HG03354 (cell line): ENCODE results near the gene ACAD10.
A peak's percentile ranks its signal among the peaks of the same experiment; 100 is the strongest.

Experiments used
- ATAC-seq: cut with Tn5 transposase; IDR thresholded peaks from one replicate; pipeline ENCODE4 v1.9.1; 2021; ENCODE audit warnings: mild to moderate bottlenecking; ENCODE audit not compliant: unreplicated experiment, poor library complexity, severe bottlenecking

ACAD10 gene

GRCh38 chr12:111768159-111768895, 82.5 kb downstream of the ACAD10 start:
- no peak for ATAC-seq

GRCh38 chr12:111769599-111769998, 83.7 kb downstream of the ACAD10 start:
- no peak for ATAC-seq

GRCh38 chr12:111773801-111774551, 88.1 kb downstream of the ACAD10 start:
- ATAC-seq, result no peak

- ATAC-seq, result peak; percentile 71
These were observed 89.6 kb downstream of the ACAD10 start for GRCh38 chr12:111775205-111776193.

- ATAC-seq, result no peak
These were observed 91.0 kb downstream of the ACAD10 start for GRCh38 chr12:111776836-111777344.

- ATAC-seq, result no peak
These were observed 91.6 kb downstream of the ACAD10 start for GRCh38 chr12:111777345-111778045.

- no peak for ATAC-seq
These were observed 94.3 kb downstream of the ACAD10 start for GRCh38 chr12:111780166-111780565.

- no peak for ATAC-seq
These were observed 94.8 kb downstream of the ACAD10 start for GRCh38 chr12:111780615-111781014.

- ATAC-seq, result no peak
These were observed 95.3 kb downstream of the ACAD10 start for GRCh38 chr12:111781085-111781658.

- ATAC-seq, result no peak
These were observed 97.2 kb downstream of the ACAD10 start for GRCh38 chr12:111783046-111783445.

GRCh38 chr12:111784953-111785352, 99.1 kb downstream of the ACAD10 start:
- no peak for ATAC-seq

- ATAC-seq, result no peak
These were observed 99.8 kb downstream of the ACAD10 start for GRCh38 chr12:111785651-111786050.

- ATAC-seq, result no peak
These were observed 102.4 kb downstream of the ACAD10 start for GRCh38 chr12:111788178-111788654.

GRCh38 chr12:111789779-111790178, 103.9 kb downstream of the ACAD10 start:
- ATAC-seq, result no peak

GRCh38 chr12:111791507-111791906, 105.7 kb downstream of the ACAD10 start:
- no peak for ATAC-seq

GRCh38 chr12:111792155-111792855, 106.5 kb downstream of the ACAD10 start:
- ATAC-seq, result no peak

- ATAC-seq, result no peak
These were observed 107.0 kb downstream of the ACAD10 start for GRCh38 chr12:111792856-111793235.

- no peak for ATAC-seq
These were observed 112.3 kb downstream of the ACAD10 start for GRCh38 chr12:111798182-111798581.
